Neuronal stem cell (in vitro differentiated cells): ENCODE data around the gene CHRNA7.

Experiments
- DNase-seq: peaks from one replicate; pipeline ENCODE4 v3.0.0-alpha.2; 2013; ENCODE audit warnings: low spot score
- H2AFZ ChIP-seq: one replicate; pipeline ENCODE4 v1.6.1; 2013; ENCODE audit warnings: mild to moderate bottlenecking, low read length, inconsistent platforms
- H2AK5ac ChIP-seq: 2 replicates; pipeline ENCODE4 v1.6.1; 2013; ENCODE audit warnings: low read depth, mild to moderate bottlenecking, inconsistent platforms, low read length, moderate library complexity, mixed read lengths
- H2BK120ac ChIP-seq: 2 replicates; pipeline ENCODE4 v1.6.1; 2013; ENCODE audit warnings: low read depth, mild to moderate bottlenecking, inconsistent platforms, low read length, moderate library complexity, mixed read lengths
- H2BK12ac ChIP-seq: one replicate; pipeline ENCODE4 v1.6.1; 2013; ENCODE audit warnings: low read length, inconsistent platforms
- H2BK15ac ChIP-seq: 2 replicates; pipeline ENCODE4 v1.6.1; 2013; ENCODE audit warnings: mild to moderate bottlenecking, low read length, inconsistent platforms, mixed read lengths
- H2BK5ac ChIP-seq: one replicate; pipeline ENCODE4 v1.6.1; 2013; ENCODE audit warnings: inconsistent platforms, mild to moderate bottlenecking, low read length, moderate library complexity
- H3K14ac ChIP-seq: one replicate; pipeline ENCODE4 v1.6.1; 2013; ENCODE audit warnings: low read length, inconsistent platforms
- H3K18ac ChIP-seq: 2 replicates; pipeline ENCODE4 v1.6.1; 2013; ENCODE audit warnings: low read length, inconsistent platforms
- H3K23ac ChIP-seq: 2 replicates; pipeline ENCODE4 v1.6.1; 2013; ENCODE audit warnings: low read depth, mild to moderate bottlenecking, mixed read lengths, low read length, inconsistent platforms; ENCODE audit not compliant: poor library complexity
- H3K27ac ChIP-seq: replicated peaks from 3 replicates; pipeline ENCODE4 v1.5.1; 2013; ENCODE audit warnings: low read length, inconsistent platforms
- H3K27me3 ChIP-seq, 3 experiments: 2 replicates each; pipeline ENCODE4 v1.6.1; 2013; ENCODE audit warnings: low read length in 3 of 3, mild to moderate bottlenecking in 2 of 3, inconsistent platforms in 1 of 3, low read depth in 1 of 3, mixed read lengths in 1 of 3, moderate library complexity in 1 of 3; ENCODE audit not compliant: control insufficient read depth in 3 of 3, insufficient read depth in 3 of 3
- H3K36me3 ChIP-seq, 2 donors: replicated peaks in 1 of 2; 2 replicates each; pipeline ENCODE4 v1.6.1; 2013; ENCODE audit warnings: low read length in 2 of 2; ENCODE audit not compliant: control insufficient read depth in 2 of 2, insufficient read depth in 2 of 2
- H3K4ac ChIP-seq: 2 replicates; pipeline ENCODE4 v1.6.1; 2013; ENCODE audit warnings: inconsistent platforms, mild to moderate bottlenecking, low read length, moderate library complexity
- H3K4me1 ChIP-seq, 2 donors: 1 replicate in 1 of 2; 2 replicates in 1 of 2; pipeline ENCODE4 v1.6.1; 2013; ENCODE audit warnings: low read length in 2 of 2, low read depth in 1 of 2; ENCODE audit not compliant: control insufficient read depth in 2 of 2, insufficient read depth in 1 of 2
- H3K4me2 ChIP-seq: one replicate; pipeline ENCODE4 v1.6.1; 2013; ENCODE audit warnings: mild to moderate bottlenecking, low read length, inconsistent platforms; ENCODE audit not compliant: insufficient read depth, poor library complexity, severe bottlenecking
- H3K4me3 ChIP-seq, 2 donors: 2 replicates each; pipeline ENCODE4 v1.5.1; 2013; ENCODE audit warnings: low read length in 2 of 2, mild to moderate bottlenecking in 2 of 2, inconsistent platforms in 1 of 2, moderate library complexity in 1 of 2
- H3K79me1 ChIP-seq: one replicate; pipeline ENCODE4 v1.6.1; 2013; ENCODE audit warnings: low read depth, mild to moderate bottlenecking, inconsistent platforms, low read length, moderate library complexity
- H3K9ac ChIP-seq: one replicate; pipeline ENCODE4 v1.6.1; 2013; ENCODE audit warnings: mild to moderate bottlenecking, low read depth, low read length, inconsistent platforms; ENCODE audit not compliant: poor library complexity
- H3K9me3 ChIP-seq, 2 donors: replicated peaks in 1 of 2; 2 replicates each; pipeline versions ENCODE3 to v1.6.1; 2013; ENCODE audit warnings: low read length in 2 of 2, mild to moderate bottlenecking in 2 of 2, inconsistent platforms in 1 of 2, low read depth in 1 of 2, mixed read lengths in 1 of 2, moderate library complexity in 1 of 2; ENCODE audit not compliant: control insufficient read depth in 2 of 2, insufficient read depth in 1 of 2
- H4K8ac ChIP-seq: one replicate; pipeline ENCODE4 v1.6.1; 2013; ENCODE audit warnings: low read depth, mild to moderate bottlenecking, inconsistent platforms, low read length, moderate library complexity
- H4K91ac ChIP-seq: one replicate; pipeline ENCODE4 v1.6.1; 2013; ENCODE audit warnings: low read length, low read depth, mild to moderate bottlenecking, inconsistent platforms; ENCODE audit not compliant: poor library complexity
- WGBS, 2 donors: extraction: QIAGEN DNeasy Blood & Tissue Kit; methylation state at CpG; one replicate each; pipeline ENCODE4 v1.1.7; 2013; ENCODE audit warnings: missing lambda C conversion rate in 2 of 2, mixed read lengths in 1 of 2; ENCODE audit not compliant: insufficient read length in 2 of 2, insufficient replicate concordance in 1 of 2; ENCODE audit errors: extremely low coverage in 2 of 2; 5-methylcytosine and 5-hydroxymethylcytosine counted together

CHRNA7 gene

GRCh38 chr15:32020156-32020555, 10.2 kb upstream of the CHRNA7 start:
- H3K4me1 ChIP-seq: no peaks in the 10 kb centered on the region
- no peaks in the 10 kb centered on the region for H3K9me3 ChIP-seq
- no peak overlapping the region for H2BK120ac ChIP-seq
- H3K79me1 ChIP-seq: no peaks in the 10 kb centered on the region
- H3K18ac ChIP-seq: no peak overlapping the region
- H3K4me2 ChIP-seq: no peak overlapping the region
- no peak overlapping the region for H3K4ac ChIP-seq
- H2BK5ac ChIP-seq: no peak overlapping the region
- no peak overlapping the region for H3K14ac ChIP-seq
- H2BK15ac ChIP-seq: no peak overlapping the region
- H3K27ac ChIP-seq: no peak overlapping the region
- no peak overlapping the region for H2AFZ ChIP-seq
- no CpG with 5 or more reads among the region's 2 CpGs for WGBS, 2 donors
- H3K36me3 ChIP-seq: no peaks in the 10 kb centered on the region
- H3K27me3 ChIP-seq: peaks cover 0 to 26% (median 0%) of the 10 kb centered on the region in 3 experiments
- H3K23ac ChIP-seq: no peak overlapping the region
- no peak overlapping the region for H2AK5ac ChIP-seq
- H2BK12ac ChIP-seq: no peak overlapping the region
- H3K9ac ChIP-seq: no peak overlapping the region
- no peak overlapping the region for H3K4me3 ChIP-seq
- DNase-seq: no peak
- no peak overlapping the region for H4K91ac ChIP-seq
- H4K8ac ChIP-seq: no peak overlapping the region

GRCh38 chr15:32028921-32029320, 1.4 kb upstream of the CHRNA7 start:
- Histone ChIP-seq H2AK5ac (no peak overlapping the region), H3K4ac (no peak overlapping the region), H3K27ac (no peak overlapping the region), H2AFZ (peak overlapping the region; percentile 98), H3K14ac (no peak overlapping the region), H2BK12ac (no peak overlapping the region), H3K4me1 (peaks cover 1 to 3% of the 10 kb centered on the region in 2 donors), H3K4me3 (peak overlapping the region; percentile 70 to 75), H3K36me3 (no peaks in the 10 kb centered on the region), H3K23ac (no peak overlapping the region), H3K4me2 (peak overlapping the region; percentile 86), H2BK5ac (no peak overlapping the region), H3K9ac (no peak overlapping the region), H2BK120ac (no peak overlapping the region), H4K8ac (no peak overlapping the region), H3K9me3 (no peaks in the 10 kb centered on the region), H2BK15ac (no peak overlapping the region), H3K18ac (no peak overlapping the region), H4K91ac (no peak overlapping the region), H3K27me3 (peaks cover 0 to 13% (median 2%) of the 10 kb centered on the region in 3 experiments), H3K79me1 (peaks cover 2% of the 10 kb centered on the region)
- no CpG with 5 or more reads among the region's 5 CpGs for WGBS, 2 donors
- DNase-seq: peak; percentile 49

GRCh38 chr15:32029409-32029861, 880 bp upstream of the CHRNA7 start:
- peak overlapping the region; percentile 75 to 85 for H3K4me3 ChIP-seq

GRCh38 chr15:32030795-32031194, 480 bp downstream of the CHRNA7 start:
- H4K8ac ChIP-seq: no peak overlapping the region
- H3K23ac ChIP-seq: peak overlapping the region; percentile 5
- H3K36me3 ChIP-seq: no peaks in the 10 kb centered on the region
- H2BK15ac ChIP-seq: no peak overlapping the region
- peaks cover 1 to 3% of the 10 kb centered on the region in 2 donors for H3K4me1 ChIP-seq
- peaks cover 0 to 6% (median 2%) of the 10 kb centered on the region in 3 experiments for H3K27me3 ChIP-seq
- H3K4me3 ChIP-seq: peak overlapping the region; percentile 75 to 95
- H4K91ac ChIP-seq: no peak overlapping the region
- no peak overlapping the region for H2AK5ac ChIP-seq
- H3K18ac ChIP-seq: peak overlapping the region; percentile 94
- peak overlapping the region; percentile 96 for H2AFZ ChIP-seq
- H3K79me1 ChIP-seq: peaks cover 2% of the 10 kb centered on the region
- no peak overlapping the region for H2BK120ac ChIP-seq
- no peak overlapping the region for H2BK12ac ChIP-seq
- no peak overlapping the region for H3K4ac ChIP-seq
- peak overlapping the region; percentile 76 for H3K14ac ChIP-seq
- DNase-seq: no peak
- H3K27ac ChIP-seq: no peak overlapping the region
- H3K4me2 ChIP-seq: peak overlapping the region; percentile 70
- no CpG with 5 or more reads among the region's 21 CpGs for WGBS, 2 donors
- peak overlapping the region; percentile 78 for H3K9ac ChIP-seq
- H3K9me3 ChIP-seq: no peaks in the 10 kb centered on the region
- H2BK5ac ChIP-seq: no peak overlapping the region

More at GRCh38 chr15:32029409-32029861, 880 bp upstream of the CHRNA7 start:
- Histone ChIP-seq H2AK5ac (no peak overlapping the region), H2AFZ (peak overlapping the region; percentile 98), H3K23ac (no peak overlapping the region), H3K79me1 (peaks cover 2% of the 10 kb centered on the region), H2BK5ac (no peak overlapping the region), H2BK120ac (no peak overlapping the region), H2BK15ac (no peak overlapping the region), H3K18ac (no peak overlapping the region), H4K8ac (no peak overlapping the region), H4K91ac (no peak overlapping the region), H3K4me2 (peak overlapping the region; percentile 86), H3K36me3 (no peaks in the 10 kb centered on the region), H3K27ac (no peak overlapping the region), H3K4me1 (peaks cover 1 to 3% of the 10 kb centered on the region in 2 donors), H3K27me3 (peaks cover 0 to 9% (median 2%) of the 10 kb centered on the region in 3 experiments), H2BK12ac (no peak overlapping the region), H3K9me3 (no peaks in the 10 kb centered on the region), H3K9ac (no peak overlapping the region), H3K4ac (no peak overlapping the region), H3K14ac (no peak overlapping the region)
- DNase-seq: peak; percentile 41
- WGBS, 2 donors: no CpG with 5 or more reads among the region's 16 CpGs
